GM18520 (cell line): ENCODE data around the gene SIGLEC9.

Source experiments
- ATAC-seq: cut with Tn5 transposase; IDR thresholded peaks from one replicate; pipeline ENCODE4 v1.9.1; 2021; ENCODE audit not compliant: unreplicated experiment

SIGLEC9 gene

DNA sequence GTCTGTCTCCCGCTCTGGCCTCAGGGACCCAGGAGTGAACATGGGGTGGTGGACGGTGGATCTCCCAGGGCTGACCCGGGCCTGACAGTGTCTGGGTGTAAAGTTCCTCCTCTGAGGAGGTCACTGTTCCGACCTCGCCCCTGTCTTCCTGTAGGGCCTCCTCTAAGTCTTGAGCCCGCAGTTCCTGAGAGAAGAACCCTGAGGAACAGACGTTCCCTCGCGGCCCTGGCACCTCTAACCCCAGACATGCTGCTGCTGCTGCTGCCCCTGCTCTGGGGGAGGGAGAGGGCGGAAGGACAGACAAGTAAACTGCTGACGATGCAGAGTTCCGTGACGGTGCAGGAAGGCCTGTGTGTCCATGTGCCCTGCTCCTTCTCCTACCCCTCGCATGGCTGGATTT is at the start of gene SIGLEC9:
SIGLEC9 (plus strand) TSS at position 178 of the 400 bp plus-strand sequence; CDS start at position 247, 69 bp downstream.
- no peak for ATAC-seq

DNA sequence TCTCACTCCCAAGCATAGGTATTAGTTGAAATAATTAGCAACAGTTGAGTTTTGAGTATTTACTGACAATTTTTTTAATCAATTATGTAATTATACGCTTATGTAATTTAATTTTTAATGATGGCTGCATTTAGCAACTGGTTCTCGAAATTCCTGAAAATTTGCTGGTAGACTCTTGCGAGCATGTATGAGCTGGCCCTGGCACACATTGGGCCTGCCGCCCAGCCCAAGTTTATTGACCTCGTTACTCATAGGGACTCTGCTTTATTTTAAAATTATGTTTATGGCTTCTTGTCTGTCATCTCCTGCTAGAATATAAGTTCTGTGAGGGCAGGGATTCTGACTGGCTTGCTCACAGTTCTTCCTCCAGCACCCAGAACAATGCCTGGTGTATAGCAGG is 48.7 kb upstream of the SIGLEC9 start:
- no peak for ATAC-seq

DNA sequence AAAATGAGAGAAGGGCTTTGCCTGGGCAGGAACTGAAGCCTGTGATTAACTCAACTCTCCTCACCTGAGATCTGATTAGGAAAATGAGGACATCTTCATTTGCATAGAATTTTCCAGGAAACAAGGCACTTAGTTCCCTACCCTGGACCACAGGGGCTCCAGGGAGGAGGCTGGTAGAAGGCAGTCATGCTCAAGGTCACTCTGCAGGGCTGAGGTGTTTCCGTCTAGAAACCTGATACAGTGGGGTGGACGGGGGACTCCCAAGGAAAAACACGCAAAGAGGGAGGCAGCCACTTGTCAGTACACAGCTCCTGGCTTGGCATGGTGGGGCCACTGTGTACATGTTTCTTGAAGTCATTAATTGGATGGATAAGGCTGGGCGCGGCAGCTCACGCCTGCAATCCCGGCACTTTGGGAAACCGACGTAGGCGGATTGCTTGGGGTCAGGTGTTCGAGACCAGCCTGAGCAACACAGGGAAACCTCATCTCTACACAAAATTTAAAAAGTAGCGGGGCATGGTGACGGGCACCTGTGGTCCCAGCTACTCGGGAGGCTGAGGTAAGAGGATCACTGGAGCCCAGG is 48.0 kb upstream of the SIGLEC9 start:
- no peak for ATAC-seq

DNA sequence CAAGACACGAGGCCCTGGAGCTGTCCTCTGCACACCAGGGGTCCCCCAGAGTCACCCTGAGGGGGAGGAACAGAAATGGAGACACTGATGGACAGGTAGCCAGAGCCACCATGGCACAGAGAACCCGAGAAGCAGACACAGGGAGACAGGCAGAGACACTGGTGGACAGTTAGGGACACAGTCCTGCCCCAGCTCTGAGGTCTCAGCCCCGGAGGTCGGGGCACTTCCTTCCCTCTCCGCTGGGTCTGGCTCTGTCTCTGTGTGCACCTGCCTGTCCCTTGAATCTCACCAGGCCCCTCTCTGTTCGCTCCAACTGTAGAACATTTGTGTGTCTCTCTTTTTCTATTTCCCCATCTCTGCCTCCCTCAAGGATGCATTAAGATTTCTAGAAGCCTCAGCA is 46.6 kb upstream of the SIGLEC9 start:
- ATAC-seq: no peak

DNA sequence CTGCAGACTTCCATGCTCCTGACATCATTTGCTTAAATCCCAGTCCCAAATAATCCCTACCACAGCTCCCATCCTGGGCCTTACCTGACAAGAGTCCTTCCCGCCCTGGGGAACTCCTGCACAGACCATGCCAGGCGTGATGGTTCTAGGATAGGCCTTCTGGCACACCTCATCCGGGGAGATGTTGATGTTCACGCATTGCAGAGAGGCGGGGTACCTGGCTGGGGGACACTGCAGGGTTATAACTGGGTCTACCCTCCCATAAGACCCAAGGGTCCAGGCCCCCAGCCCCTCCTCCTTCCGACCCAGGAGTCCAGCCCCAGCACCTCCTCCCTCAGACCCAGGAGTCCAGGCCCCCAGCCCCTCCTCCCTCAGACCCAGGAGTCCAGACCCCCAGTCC is 46.0 kb upstream of the SIGLEC9 start:
- ATAC-seq: no peak

DNA sequence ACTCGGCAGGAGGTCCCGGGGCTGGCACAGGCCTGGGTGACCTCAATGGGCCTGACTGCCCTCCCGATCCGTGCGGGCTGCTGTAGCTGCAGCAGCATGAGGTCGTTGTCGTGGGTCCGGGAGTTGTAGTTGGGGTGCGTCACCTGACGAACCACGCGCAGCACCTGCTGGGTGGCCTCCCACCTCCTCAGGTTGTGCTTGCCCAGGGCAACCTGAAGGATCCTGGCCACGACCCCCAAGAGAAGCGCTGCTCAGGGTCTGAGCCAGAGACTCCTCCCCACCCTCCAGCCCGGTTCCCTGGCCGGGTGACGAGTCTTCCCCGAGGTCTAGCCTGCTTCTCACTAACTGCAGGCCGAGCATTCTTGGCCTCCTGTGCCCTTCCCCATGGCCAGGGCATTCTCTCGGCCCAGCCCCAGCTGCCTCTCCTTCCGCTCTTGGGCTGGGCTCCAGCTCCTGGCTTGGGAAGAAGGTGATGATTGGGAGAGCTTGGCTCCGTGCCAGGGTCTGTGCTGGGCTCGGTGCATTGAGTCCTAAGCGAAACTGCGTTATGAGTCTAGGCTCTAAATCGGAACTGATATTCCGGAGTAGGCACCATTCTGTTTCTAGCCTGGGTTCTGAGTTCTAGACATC is 45.1 kb upstream of the SIGLEC9 start:
- no peak for ATAC-seq

DNA sequence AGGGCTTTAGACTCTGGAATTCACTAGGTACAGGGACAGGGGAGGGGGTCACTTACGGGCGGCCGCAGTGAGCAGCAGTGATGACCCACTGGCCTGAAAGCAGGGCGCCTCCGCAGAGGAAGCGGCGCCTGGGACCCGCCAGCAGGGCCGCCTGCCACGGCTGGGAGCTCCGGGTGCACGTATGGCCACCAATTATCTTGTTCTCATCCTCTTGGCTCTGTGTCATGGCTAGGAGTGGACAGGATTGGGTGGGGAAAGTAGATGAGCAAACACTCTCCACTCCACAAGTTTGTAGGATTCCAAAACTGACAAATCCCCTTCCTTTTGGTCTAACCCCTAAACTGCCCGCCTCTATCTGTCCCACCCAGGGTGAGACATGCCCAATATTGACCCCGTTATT is 43.2 kb upstream of the SIGLEC9 start:
- no peak for ATAC-seq

DNA sequence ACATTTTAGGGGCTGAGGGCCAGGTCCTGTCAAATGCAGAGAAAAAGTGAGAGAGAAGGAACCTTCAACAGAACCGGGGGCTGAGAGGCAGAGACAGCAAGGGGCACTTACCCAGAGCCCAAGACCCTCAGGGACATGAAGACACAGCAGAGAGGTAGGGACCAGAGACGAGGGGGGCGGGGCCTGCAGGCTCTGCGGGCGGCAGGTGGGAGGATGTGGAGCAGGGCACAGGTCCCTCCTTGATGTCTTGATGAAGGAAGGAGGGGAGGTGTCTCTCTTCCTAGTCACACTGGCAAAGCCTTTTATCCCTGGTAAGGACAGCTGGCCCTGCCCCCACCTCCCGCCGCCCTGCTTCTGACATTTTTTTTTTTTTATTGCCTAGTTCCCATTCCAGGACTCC is 42.1 kb upstream of the SIGLEC9 start, which contains the start of gene KLK14:
KLK14 (minus strand) TSS at position 277 of the 400 bp plus-strand sequence; CDS start at position 4, 273 bp downstream.
- no peak for ATAC-seq

DNA sequence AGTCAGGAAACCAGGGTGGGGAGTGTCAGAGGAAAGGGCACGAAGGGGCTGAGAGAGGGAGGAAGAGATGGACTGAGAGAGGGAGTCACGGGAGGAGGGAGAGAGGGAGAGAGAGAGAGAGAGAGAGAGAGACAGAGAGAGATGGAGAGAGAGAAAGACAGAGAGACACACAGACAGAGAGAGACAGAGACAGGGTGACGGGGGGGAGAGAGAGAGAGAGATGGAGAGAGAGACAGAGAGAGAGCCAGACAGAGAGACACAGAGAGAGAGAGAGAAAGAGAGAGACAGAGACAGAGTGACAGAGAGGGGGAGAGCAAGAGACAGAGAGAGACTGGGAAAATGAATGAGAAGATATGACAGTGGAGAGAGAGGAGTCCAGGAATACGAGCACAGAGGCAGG is 41.5 kb upstream of the SIGLEC9 start:
- ATAC-seq: no peak

DNA sequence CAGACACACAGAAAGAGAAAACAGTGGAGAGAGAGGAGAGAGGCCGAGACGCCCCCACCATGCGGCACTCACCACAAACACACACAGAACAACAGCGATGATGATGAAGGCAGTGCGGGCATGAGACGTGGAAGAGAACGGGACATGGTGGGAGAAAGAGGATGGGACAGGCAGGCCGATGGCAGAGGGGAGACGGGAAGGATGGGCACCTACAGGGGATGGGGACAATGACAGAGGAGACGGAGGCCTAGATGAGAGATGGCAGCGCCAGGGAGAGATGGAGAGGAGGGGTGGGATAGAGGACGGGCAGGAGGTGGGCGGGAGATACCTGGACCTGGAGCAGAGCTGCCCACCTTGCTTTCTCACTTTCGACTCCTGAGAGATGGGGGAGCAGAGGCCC is 40.9 kb upstream of the SIGLEC9 start:
- ATAC-seq: no peak

DNA sequence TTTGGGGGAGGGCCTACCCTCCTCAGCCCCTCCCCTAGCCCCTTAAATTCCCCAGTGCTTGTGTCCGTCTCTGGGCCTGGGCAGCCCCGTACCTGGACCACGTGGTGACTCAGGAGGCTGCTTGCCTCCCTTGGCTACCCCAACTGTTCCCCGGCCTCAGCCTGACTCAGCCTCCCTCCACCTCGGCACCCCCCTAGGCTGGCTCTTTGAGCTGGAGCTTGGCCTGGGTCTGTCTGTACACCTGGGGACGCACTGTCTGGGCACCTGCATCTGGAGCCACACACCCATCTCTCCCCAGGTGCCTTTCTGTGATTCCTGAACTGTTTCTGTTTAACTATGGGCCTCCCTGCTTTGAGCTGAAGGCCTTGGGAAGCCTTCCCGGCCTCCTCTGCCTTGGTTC is 40.2 kb upstream of the SIGLEC9 start:
- no peak for ATAC-seq

DNA sequence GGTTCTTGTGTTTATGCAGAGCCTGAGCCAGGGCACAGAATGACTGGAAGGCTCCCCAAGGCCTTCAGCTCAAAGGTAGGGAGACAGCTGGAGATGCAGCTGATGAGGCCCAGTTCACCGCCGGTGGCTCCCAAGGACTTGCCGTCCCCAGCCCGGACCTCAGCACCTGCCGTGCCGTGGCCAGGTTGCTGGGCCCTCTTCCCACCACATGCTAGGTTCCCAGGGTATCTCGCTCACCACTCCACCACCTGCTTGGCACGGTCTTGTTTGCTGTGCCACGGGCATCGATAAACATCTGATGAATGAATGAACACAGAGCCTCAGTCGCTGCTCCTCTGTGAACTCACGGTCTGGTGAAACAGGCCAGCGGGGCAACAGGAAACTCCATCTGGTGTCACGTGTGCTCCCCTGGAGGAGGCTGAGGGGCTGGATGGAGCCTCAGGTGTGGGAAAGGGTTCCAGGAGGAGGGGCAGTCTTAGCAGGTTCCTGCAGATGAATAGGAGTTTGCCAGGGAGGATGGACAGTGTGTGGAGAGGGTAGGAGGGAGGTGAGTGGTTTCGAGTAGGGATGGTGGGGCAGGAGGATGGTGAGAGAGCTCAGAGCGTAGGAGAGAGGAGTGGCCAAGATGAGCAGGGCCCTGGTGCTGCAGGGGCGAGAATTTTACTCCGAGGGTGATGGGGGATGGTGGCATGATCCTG is 38.4 kb upstream of the SIGLEC9 start:
- ATAC-seq: no peak

DNA sequence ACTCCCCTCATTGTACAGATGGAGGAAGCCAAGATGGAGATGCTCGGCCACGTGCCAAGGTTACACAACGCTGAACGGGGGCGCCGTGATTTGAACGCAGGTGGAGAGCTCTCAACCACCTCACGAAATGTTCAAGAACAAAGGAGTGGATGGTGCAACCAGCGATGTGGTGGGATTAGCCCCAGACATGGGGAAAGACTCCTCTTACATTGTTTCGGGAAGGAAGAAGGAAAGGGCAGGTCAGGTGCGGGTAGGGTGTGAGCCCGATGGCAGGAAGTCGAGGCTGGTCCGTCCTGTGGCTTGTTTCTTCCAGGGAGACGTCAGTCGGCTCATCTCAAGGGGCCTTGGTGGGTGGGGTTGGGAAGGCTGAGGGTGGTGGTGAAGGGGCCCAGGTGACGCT is 34.9 kb upstream of the SIGLEC9 start:
- no peak for ATAC-seq

DNA sequence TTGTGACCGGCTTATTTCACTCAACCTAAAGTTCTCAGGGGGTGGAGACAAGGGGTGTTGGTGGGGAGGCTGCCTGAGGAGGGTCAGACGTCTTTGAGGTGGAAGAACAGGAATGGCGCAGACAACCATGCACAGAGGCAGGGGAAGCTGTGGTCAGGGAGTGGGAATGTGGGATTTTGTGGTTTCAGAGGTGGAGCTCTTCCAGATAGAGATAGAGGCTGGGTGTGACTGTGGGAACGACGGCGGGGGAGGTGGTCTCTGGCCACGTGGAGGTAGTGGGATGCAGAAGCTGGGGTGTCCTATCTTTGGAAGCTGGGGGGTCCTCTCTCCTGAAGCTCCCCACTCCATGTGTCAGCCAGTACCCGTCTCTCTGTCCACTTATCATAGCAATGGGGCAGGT is 34.2 kb upstream of the SIGLEC9 start:
- ATAC-seq: no peak

DNA sequence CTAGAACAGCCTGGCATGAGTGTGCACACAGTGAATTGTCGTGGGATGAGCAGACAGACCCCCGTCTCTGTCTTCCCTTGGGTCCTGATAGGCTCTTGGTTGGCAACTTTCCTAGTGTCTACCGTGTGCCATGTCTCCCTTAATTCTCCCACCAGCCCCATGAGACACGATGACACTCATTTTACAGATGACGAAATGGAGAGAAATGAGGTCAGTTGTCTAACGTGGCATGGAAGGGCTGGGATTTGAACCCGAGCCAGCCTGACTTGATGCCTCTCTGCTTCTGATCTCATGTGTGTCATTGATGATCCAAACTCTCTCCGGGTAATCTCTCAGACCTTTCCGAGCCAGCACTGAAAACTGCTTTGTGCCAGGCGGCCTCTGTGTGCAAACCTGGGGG is 33.6 kb upstream of the SIGLEC9 start:
- ATAC-seq: no peak

DNA sequence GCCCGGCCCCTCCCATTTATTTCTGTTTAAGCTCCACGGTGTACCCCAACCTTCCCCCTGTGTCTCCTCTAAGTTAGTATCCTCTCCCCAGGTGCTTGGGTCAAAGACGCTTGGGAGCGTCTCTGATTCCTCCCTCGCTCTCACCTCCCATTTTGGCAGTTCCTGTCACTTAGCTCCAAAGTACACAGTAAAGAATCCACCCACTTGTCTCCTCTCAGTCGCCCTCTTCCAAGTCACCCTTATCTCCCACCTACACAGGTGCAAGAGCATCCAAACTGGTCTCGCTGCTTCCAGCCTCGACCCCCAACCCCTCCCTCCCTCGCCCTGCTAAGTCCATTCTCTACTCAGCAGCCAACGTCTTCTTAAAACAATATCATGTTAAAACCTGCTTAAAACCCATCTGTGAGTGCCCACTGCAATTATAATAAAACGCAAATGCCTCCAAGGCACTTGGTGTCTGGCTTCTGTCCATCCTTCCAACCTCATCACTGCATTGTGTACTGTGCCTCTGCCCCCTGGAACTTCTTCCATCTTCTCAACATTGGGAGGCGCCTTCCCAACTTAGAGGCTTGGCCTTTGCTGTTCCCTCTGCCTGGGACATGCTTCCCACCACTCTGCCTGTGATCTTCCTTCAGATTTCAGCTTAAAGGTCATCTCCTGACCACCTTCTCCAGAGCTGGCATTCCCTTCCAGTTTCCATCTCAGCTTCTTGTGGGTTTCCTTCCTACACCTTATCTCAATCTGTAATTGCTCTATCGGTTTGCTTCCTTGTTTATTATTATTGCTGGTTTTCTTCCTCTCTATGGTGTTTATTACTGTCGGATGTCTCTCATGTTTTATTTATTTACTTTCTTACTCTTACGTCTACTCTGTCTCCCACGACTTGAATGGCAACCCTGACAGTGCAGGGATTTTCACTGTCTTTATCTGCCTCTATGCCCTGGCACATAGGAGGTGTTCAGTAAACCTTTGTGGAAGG is 32.5 kb upstream of the SIGLEC9 start:
- no peak for ATAC-seq

DNA sequence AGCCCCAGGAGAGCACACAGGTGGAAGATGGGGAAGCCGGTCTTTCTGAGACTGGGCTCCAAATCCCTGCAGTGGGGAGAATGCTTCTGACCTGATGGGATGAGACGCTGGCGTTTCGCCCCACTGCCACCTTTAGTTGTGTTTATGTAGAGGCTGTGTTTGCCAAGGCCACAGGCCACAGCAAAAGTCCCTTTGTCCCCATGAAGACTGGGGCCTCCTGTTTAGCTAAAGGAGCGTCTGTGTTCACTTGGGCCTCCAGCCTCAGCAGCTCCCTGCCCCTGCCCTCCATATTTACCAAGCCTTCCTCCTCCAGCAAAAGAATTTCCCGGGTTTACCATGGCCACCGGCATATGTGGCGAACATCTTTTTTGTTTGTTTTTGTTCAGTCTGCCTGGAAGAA is 31.6 kb upstream of the SIGLEC9 start:
- ATAC-seq: no peak

DNA sequence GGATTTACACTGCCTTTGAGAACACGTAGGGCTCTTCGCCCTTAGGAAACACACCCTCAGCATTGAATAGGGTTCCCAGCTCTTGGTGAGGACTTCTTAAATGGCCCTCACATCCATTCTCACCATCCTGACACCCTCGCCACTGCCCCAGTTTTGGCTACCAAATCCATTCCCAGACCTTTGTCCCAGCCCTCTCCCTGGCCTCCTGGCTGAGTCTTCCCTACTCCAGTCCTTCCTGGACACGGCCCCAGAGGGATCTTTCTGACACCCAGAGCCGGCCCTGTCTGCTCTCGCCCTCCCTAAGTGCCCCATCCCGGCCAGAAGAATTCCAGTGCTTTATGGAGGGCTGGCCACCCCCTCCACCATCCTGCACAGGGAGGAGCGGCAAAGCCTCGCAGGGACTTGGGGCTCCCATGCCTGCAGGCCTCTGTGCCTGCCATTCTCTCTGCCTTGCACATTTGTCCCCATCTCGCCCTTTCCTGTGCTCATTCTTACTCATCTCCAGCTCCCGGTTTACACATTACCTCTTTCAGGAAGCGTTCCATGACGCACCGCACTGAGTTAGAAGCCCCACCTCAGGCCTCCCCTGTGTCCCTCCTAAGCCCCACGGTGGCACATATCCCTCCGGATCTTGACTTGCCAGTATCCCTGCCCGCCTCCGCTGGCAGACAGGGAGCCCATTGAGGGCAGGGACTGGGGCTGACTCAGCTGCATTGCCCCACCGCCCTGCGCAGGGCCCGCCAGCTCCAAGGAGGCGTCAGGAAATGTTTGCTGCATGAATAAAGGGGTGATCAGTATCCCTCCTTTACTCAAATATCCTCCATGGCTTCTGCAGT is 31.0 kb upstream of the SIGLEC9 start:
- no peak for ATAC-seq

DNA sequence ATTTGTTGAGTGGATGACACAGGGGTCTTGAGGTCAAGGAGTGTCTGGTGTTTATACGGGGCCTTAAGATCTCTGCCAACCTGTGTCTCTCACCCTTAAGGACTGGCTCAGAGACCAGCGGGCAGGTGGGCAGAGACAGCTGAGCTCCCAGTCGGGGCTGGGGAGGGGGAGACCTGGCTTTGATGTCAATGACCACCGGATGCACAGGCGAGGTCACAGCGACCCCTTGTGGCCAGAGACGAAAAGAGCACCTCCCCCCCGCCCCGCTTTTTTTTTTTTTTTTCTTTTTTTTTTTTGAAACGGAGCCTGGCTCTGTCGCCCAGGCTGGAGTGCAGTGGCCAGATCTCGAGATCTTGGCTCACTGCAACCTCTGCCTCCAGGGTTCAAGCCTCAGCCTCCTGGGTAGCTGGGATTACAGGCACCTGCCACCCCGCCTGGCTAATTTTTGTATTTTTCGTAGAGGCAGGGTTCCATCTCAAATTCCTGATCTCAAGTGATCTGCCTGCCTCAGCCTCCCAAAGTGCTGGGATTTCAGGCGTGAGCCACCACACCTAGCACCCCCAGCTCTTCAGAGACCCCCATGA is 29.9 kb upstream of the SIGLEC9 start:
- no peak for ATAC-seq
